H1 (cell line): Measurements from ENCODE around the gene FNDC1. TPM values are rescaled to one million over a fixed set of nuclear protein-coding genes. Genes with fewer than 3 reads are reported as not detected.

Experiments
- BCL11A ChIP-seq, 2 experiments: IDR thresholded peaks; one replicate each; pipeline ENCODE4 v1.6.1; 2011; ENCODE audit warnings: low read depth in 2 of 2, low read length in 2 of 2, mild to moderate bottlenecking in 2 of 2
- CHD7 ChIP-seq: fragments of 300-600 bp; sonication (generic); IDR thresholded peaks from 2 replicates; pipeline ENCODE4 v1.7.1; 2012; ENCODE audit warnings: low read length, moderate library complexity, mild to moderate bottlenecking, inconsistent platforms; ENCODE audit not compliant: insufficient replicate concordance
- EZH2 ChIP-seq: fragments of 200-600 bp; sonication (generic); IDR thresholded peaks from 2 replicates; pipeline ENCODE4 v1.7.1; 2012; ENCODE audit warnings: low read depth, mild to moderate bottlenecking, moderate library complexity, low read length, inconsistent platforms; ENCODE audit not compliant: severe bottlenecking
- HDAC6 ChIP-seq: IDR thresholded peaks from one replicate; pipeline ENCODE4 v1.7.1; 2012; ENCODE audit warnings: low read depth, mild to moderate bottlenecking, inconsistent platforms, low read length, moderate library complexity
- KDM4A ChIP-seq: IDR thresholded peaks from one replicate; pipeline ENCODE4 v1.7.1; 2012; ENCODE audit warnings: low read depth, mild to moderate bottlenecking, moderate library complexity, low read length, inconsistent platforms; ENCODE audit not compliant: severe bottlenecking
- MAFK ChIP-seq: IDR thresholded peaks from 2 replicates; pipeline ENCODE4 v1.6.1; 2012; ENCODE audit warnings: low read depth, mild to moderate bottlenecking, improper control_type of control experiment, low read length
- NANOG ChIP-seq: IDR thresholded peaks from 2 replicates; pipeline ENCODE4 v1.6.1; 2011; ENCODE audit warnings: low read length, low read depth, mild to moderate bottlenecking, inconsistent platforms; ENCODE audit not compliant: insufficient read depth, poor library complexity, severe bottlenecking
- NRF1 ChIP-seq: IDR thresholded peaks from 2 replicates; pipeline ENCODE4 v1.6.1; 2011; ENCODE audit warnings: mild to moderate bottlenecking, low read depth, low read length, improper control_type of control experiment
- POLR2AphosphoS5 ChIP-seq: IDR thresholded peaks from 2 replicates; pipeline ENCODE4 v1.6.1; 2011; ENCODE audit warnings: low read depth, low read length
- SIRT6 ChIP-seq: IDR thresholded peaks from one replicate; pipeline ENCODE4 v1.7.1; 2012; ENCODE audit warnings: low read length, inconsistent platforms
- polyA plus RNA-seq, 7 experiments: library from polyadenylated mRNA; depleted of rRNA in 3 of 7; stranded (reverse) in 5 of 7; unstranded in 2 of 7; fragments of >200 nt in 5 of 7; fragments of 200-250 nt in 2 of 7; gene quantifications; 1 replicate in 5 of 7; 2 replicates in 1 of 7; 4 replicates in 1 of 7; pipeline versions ENCODE4 v1.2.1 to v1.2.3, GENCODE V29; 2011 to 2013; ENCODE audit warnings: missing spikeins in 2 of 7, mixed read lengths in 2 of 7
- total RNA-seq: library from RNA; stranded (reverse); fragmentation: NEBNext Ultra II Directional; extraction: Animal tissue kit (Norgen Biotek cat#: 25700); gene quantifications from 2 replicates; pipeline ENCODE4 v1.2.1, GENCODE V29; 2021

FNDC1 gene
- total and polyA plus RNA-seq, 2 of the 8 experiments (the other 6 are each of a cell fraction or from before 2014, with no cell fraction given): 0.06 to 0.30 TPM

- no peak for TF ChIP-seq CHD7
- TF ChIP-seq POLR2AphosphoS5: no peak
- no peak for TF ChIP-seq MAFK
- TF ChIP-seq EZH2: no peak
- no peak for TF ChIP-seq SIRT6
- TF ChIP-seq KDM4A: no peak
- no peak for TF ChIP-seq NANOG
- TF ChIP-seq BCL11A (IDR thresholded peaks at IDR 0.05; ENCODE audit: low read depth in 2 of 2, low read length in 2 of 2): no peak
- TF ChIP-seq NRF1: no peak
- TF ChIP-seq HDAC6: no peak
These were observed 90.4 kb downstream of the FNDC1 start (continued) for GRCh38 chr6:159259441-159260125.
